HL-60/S4 (cell line): ENCODE measurements around the gene PIBF1.
"Not testable (repeated sequence)": the region's sequence is repeated elsewhere in the genome, so short reads cannot be mapped to it uniquely, and the experiment has no call there.

Experiments used
- in situ Hi-C: fragments of 300-500 bp; cut with MboI; formaldehyde crosslinking; loops from 2 replicates; pipeline ENCODE4 v1.14.3; 2022; ENCODE audit warnings: low sequenced_read_pairs

Gene PIBF1

DNA sequence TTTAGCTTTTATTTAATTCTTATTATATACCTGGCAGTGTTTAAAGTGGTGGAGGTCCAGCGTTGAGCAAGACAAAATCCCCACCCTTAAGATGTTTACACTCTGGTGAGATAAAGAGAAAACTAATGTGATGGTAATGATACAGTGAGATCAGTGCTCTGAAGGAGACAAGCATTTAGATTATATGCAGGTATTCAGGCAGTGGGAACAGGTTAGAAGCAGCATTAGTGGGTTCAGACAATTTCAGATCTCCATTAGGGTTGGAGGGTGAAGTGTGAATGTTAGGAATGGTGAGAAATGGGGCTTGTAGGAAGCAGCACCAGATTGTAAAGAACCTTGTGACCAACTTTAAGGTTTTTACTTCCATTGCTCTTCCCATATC is 39.0 kb downstream of the PIBF1 start:
- in situ Hi-C loops = loop anchor here (25.0 kb wide), 1 partner anchor 891 kb away; no protein-coding TSS in a partner anchor

- in situ Hi-C loops = loop anchor here (25.0 kb wide), 1 partner anchor 889 kb away; no protein-coding TSS in a partner anchor
These were observed 41.1 kb downstream of the PIBF1 start for GRCh38 chr13:72823081-72823480.

DNA sequence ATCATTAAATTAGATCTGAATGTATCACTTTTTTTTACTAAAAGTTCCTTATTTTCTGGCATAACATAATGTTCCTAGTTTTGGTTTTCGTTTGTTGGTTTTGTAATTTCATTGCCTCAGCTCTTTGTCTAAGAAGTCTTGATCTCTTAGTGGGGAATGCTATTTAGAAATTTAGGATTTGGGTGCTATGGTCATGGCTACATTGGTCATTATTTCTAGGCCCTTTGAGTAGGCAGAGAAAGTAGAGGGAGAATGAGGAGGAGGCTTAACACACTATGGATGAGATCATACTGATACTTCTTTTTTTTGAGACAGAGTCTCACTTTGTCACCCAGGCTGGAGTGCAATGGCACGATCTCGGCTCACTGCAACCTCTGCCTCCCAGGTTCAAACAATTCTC is 41.8 kb downstream of the PIBF1 start:
- in situ Hi-C loops = loop anchor here (25.0 kb wide), 1 partner anchor 889 kb away; no protein-coding TSS in a partner anchor

- in situ Hi-C loops = no loop called here
These were observed 52.7 kb downstream of the PIBF1 start for GRCh38 chr13:72834601-72835000.

DNA sequence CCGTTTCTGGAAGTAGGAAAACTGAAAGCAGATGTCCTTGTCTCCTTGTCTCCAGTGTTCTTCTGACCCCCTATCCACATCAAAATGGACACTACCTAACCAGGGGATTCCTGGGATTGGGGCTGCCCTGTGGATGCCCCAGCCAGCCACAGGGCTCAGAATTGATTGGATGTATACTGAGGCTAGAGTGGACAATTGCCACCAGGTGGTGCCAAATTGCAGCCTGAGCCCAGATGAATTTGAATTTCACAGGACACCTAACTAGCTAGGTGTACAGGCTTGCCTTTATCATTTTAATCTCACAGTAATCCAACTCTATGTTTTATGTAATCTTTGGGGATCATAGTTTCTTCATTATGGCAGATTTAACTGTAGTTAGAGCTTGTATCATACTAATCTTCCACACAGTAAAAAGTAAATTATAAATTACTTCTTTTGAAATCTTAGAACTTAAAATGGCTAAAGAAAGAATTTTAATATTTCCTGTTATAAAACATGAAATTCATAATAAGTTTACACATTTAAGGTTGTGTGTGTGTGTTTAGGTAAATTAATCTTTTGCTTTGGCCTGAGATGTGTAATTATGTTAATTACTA is 58.0 kb downstream of the PIBF1 start:
- in situ Hi-C loops = no loop called here

DNA sequence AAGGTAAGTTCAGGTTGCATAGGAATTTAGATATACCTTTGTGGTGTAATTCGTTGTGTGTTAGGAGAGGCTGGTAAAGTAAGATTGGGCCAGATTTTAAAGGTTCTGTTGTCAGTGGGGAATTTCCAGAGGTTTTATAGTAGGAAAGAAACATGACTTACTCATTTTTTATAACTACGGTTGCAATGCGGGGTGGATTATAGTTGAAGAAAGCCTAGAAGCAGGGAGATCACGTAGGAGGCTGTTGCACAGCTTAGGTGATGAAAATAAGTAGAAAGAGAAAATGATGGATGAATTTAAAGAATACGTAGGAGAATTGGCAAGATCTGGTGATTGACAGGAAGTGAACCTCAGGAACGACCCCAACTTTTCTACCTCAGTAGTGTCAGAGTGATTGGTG is 61.1 kb downstream of the PIBF1 start:
- in situ Hi-C loops = no loop called here

- in situ Hi-C loops = not testable (repeated sequence)
These were observed 63.2 kb downstream of the PIBF1 start for GRCh38 chr13:72845148-72845547.

- in situ Hi-C loops = no loop called here
These were observed 67.6 kb downstream of the PIBF1 start for GRCh38 chr13:72849571-72849970.

DNA sequence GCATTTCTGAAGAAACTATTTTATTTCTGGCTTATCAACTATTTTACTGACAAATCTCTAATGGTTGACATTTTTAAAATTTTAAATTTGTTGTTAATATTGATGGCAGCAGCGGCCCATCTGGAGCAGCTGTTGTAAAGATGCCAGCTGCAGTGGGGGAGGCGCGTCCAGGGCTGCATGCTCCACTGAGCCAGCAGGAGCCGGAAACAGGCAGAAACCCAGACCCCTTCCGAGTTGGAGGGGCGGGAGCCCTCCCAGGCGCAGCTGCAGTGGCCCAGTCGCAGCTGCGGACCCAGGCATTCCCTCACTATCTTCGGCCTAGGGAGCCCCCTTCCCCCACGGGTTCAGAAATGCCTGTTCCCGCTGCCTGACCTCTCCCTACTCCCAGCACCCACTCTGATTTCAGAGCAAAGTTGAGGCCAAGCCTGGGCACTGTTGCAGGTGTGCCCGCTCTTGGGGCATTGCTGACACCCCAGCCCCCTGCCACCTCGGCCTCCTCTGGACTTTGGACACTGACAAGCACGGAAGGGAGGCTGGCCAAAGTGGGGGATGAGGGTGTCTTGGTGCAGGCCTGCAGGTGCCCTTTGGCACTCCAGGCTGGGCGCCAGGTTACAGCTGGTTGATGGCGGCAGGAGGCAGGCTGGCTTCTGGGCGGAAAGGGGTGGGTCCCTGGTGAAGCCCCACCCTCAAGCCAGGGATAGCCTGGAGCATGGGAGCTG is 69.2 kb downstream of the PIBF1 start:
- in situ Hi-C loops = no loop called here

DNA sequence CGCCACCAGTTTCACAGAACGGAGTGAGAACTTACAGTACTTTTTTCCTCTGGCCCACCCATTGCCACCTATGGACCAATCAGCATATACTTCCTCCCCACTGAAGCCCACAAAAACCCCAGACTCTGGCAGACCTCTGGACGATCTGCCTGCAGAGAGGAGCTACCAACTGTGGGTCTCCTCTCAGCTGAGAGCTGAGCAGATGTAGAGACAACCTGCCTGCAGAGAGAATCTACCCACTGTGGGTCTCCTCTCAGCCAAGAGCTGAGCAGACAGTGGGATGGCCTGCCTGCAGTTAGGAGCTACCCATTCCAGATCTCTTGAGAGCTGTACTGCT is 69.7 kb downstream of the PIBF1 start:
- in situ Hi-C loops = no loop called here

GRCh38 chr13:72852207-72852606 is 70.3 kb downstream of the PIBF1 start:
- in situ Hi-C loops = no loop called here

DNA sequence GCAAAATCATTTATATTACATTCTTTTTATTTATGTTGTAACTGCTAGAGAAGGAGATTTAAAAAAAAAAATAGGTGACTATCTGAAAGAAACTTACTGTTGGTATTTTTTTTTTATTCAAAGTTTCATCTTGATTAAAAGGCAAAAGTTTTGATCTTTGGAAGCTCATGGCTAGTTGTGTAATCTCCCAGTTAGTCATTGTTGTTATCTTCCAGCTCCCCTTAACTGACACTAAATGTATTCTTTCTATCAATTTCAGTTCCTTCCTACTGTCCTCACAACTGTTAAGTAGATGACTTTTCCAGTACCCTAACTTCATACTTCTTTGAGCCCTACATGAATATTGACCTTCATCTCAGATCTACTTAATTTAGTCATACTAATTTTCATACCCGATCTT is 71.1 kb downstream of the PIBF1 start:
- in situ Hi-C loops = no loop called here

DNA sequence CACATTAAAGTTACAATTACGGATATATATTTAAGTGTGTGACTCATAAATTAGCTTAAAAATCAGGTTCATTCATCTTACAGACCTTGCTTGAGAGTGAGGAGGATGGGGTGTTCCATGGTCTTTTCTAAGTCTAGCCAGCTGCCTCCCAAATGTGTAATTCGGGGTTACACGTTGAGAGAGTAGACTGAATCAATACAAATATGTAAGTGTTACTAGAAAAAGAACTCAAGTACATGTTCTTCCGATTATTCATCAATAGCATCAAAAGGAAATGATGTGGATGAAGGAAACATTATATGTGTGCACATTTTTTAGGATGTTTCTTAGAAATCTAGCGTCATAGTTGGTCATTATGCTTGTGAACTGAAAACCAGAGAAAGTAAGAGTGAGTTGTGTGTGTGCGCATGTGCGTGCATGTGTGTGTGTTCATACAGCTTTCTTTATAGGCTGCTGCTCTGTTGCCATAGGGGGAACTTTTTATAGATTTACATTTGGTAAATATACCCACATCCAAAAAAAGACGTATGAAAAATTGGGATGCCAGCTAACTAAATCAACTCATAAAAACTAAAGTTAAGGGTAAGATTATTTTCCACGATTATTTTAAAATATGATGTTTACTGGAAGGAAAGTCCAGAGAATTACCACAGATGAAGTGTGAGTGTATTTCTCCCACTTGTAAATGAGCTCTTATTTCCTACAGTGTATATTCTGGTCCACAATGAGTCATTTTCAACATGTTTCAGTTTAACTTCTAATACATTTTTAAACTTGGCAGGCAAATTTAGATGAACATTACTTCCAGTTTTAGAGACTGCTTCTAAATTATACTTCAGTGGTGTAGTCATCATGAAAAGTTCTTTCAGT is 82.4 kb downstream of the PIBF1 start:
- in situ Hi-C loops = no loop called here

- in situ Hi-C loops = no loop called here
These were observed 86.3 kb downstream of the PIBF1 start for GRCh38 chr13:72868229-72868628.

DNA sequence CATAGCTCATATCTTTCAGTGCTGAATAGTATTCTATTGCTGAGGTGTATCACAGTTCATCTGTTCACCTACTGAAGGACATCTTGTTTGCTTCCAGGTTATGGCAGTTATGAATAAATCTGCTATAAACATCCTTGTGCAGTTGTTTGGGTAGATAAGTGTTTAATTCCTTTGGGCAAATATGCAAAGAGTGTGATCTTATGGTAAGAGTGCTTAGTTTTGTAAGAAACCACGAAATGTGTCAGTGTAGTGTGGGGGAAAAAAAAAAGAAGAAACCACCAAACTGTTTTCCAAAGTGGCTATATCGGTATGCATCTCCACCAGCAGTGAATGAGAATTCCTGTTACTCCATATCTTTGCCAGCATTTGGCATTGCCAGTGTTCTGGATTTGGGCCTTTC is 93.3 kb downstream of the PIBF1 start:
- in situ Hi-C loops = no loop called here

- in situ Hi-C loops = no loop called here
These were observed 102.2 kb downstream of the PIBF1 start for GRCh38 chr13:72884101-72884500.

DNA sequence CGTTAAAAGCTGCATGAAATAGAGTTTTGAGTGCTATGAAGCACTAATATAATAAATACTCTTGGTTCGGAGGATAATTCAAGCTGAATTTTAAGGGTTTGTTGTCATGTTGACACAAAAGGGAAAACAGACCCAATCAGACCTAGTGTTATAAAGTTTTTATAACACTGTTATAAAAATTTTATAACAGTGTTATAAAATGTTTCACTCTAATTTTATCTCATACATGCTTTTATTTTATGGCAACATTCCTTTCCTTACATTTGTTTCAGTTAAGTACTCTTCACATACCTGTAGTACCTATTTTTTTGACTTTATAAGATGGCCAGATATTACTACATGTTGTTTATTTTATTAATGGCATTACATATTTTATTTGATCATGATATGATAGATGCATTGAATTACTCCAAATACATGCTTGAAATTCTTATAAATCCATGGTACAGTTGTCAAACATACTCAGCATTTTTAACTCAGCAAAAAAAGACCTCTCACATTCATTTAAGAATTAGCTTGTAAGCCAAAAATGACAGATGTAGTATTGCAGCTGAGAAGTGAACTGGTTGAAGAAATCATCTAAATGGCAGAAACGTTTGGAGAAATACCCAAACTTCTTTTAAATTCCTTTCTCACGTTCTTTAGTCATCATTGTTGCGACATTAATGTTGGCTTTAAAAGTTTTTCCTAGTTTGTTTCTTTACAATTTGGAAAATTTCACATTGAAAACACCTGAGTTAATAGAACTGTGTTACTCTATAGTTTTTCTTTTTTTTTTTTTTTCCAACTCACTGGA is 104.5 kb downstream of the PIBF1 start:
- in situ Hi-C loops = no loop called here

DNA sequence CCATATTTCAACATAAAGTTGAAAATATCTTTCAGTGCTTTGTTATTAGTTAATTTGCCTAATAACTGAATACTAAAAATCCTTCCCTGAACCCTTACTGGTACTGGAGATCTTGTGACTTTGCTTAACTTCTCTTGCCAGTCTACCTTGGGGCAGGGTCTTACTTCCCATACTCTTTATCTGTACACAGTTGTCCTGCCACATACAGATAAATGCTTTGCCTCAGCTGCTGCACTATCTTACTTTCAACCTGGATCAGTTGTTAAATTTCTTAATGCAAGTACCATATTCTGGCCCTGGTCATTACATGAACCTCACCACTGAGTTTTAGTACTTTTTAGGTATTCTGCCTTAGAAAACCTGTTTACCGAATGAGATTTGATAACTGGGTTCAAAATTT is 107.6 kb downstream of the PIBF1 start:
- in situ Hi-C loops = no loop called here

- in situ Hi-C loops = no loop called here
These were observed 108.6 kb downstream of the PIBF1 start for GRCh38 chr13:72890546-72890945.

- in situ Hi-C loops = no loop called here
These were observed 109.5 kb downstream of the PIBF1 start for GRCh38 chr13:72891423-72891822.

DNA sequence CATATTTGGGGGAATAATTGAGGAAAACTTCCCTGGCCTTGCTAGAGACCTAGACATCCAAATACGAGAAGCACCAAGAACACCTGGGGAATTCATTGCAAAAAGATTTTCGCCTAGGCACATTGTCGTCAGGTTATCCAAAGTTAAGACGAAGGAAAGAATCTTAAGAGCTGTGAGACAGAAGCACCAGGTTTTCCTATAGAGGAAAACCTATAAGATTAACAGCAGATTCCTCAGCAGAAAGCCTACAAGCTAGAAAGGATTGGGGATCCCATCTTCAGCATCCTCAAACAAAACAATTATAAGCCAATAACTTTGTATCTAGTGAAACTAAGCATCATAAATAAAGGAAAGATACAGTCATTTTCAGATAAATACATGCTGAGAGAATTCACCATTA is 114.9 kb downstream of the PIBF1 start:
- in situ Hi-C loops = no loop called here
